Measurements from ENCODE around the gene HOXC11.
A peak's percentile ranks its signal among the peaks of the same experiment; 100 is the strongest.

DNA sequence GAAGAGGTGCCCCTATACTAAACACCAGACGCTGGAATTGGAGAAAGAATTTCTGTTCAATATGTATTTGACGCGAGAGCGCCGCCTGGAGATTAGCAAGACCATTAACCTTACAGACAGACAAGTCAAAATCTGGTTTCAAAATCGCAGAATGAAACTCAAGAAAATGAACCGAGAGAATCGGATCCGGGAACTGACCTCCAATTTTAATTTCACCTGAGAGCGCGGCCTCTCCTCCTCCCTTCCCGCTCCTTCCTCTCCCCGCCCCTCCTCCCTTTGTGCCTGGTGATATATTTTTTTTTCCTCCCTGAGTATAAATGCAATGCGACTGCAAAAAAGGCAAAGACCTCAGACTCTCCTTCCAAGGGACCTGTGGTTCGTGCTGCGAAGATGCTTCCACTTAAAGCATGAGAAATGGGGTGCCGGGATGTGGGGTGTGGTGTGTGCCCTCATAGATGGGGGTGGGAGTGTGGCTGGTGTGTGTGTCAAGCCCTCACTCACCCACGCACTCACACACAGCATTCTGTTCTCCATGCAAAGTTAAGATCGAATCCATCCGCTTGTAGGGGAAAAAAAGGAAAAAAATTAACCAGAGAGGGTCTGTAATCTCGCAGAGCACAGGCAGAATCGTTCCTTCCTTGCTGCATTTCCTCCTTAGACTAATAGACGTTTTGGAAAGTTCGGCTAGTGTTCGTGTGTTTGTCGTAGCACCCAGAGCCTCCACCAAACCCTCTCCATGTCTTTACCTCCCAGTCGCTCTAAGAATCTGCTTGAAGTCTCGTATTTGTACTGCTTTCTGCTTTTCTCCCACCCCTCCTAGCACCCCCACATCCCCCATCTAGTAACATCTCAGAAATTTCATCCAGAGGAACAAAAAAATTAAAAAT lies 16.5 kb downstream of the HOXC11 start:
- TF ChIP-seq MAFK (IDR thresholded peaks at IDR 0.05; ENCODE audit: low read depth, low read length) (no peak), POLR2A (IDR thresholded peaks at IDR 0.05; ENCODE audit: low read depth, low read length) (no peak), CEBPB (IDR thresholded peaks at IDR 0.05; ENCODE audit: low read depth, low read length) (no peak), CHD1 (IDR thresholded peaks at IDR 0.05; ENCODE audit: low read depth, low read length) (no peak), NFE2L2 (IDR thresholded peaks at IDR 0.05; ENCODE audit: low read depth, low read length) (no peak), SMC3 (IDR thresholded peaks at IDR 0.05; ENCODE audit: low read depth, low read length) (peak; percentile 39; the same call in 1 of the 2 replicates), RAD21 (IDR thresholded peaks at IDR 0.05; ENCODE audit: low read length) (peak; percentile 39), RCOR1 (IDR thresholded peaks at IDR 0.05; ENCODE audit: insufficient replicate concordance, low read length) (no peak), MXI1 (IDR thresholded peaks at IDR 0.05; ENCODE audit: borderline replicate concordance, low read depth, low read length) (no peak), MAZ (IDR thresholded peaks at IDR 0.05; ENCODE audit: borderline replicate concordance, low read depth, low read length) (no peak), BHLHE40 (IDR thresholded peaks at IDR 0.05; ENCODE audit: low read depth, low read length) (no peak)
- TF ChIP-seq, protein P1, sequence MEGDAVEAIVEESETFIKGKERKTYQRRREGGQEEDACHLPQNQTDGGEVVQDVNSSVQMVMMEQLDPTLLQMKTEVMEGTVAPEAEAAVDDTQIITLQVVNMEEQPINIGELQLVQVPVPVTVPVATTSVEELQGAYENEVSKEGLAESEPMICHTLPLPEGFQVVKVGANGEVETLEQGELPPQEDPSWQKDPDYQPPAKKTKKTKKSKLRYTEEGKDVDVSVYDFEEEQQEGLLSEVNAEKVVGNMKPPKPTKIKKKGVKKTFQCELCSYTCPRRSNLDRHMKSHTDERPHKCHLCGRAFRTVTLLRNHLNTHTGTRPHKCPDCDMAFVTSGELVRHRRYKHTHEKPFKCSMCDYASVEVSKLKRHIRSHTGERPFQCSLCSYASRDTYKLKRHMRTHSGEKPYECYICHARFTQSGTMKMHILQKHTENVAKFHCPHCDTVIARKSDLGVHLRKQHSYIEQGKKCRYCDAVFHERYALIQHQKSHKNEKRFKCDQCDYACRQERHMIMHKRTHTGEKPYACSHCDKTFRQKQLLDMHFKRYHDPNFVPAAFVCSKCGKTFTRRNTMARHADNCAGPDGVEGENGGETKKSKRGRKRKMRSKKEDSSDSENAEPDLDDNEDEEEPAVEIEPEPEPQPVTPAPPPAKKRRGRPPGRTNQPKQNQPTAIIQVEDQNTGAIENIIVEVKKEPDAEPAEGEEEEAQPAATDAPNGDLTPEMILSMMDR (conservative IDR thresholded peaks at IDR 0.05; ENCODE audit: low read depth, low read length), result peak; percentile 48
- TF ChIP-seq, protein P2, sequence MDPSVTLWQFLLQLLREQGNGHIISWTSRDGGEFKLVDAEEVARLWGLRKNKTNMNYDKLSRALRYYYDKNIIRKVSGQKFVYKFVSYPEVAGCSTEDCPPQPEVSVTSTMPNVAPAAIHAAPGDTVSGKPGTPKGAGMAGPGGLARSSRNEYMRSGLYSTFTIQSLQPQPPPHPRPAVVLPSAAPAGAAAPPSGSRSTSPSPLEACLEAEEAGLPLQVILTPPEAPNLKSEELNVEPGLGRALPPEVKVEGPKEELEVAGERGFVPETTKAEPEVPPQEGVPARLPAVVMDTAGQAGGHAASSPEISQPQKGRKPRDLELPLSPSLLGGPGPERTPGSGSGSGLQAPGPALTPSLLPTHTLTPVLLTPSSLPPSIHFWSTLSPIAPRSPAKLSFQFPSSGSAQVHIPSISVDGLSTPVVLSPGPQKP (IDR thresholded peaks at IDR 0.05; ENCODE audit: borderline replicate concordance, low read depth, low read length), result no peak
